WTC11 (cell line): Measurements from ENCODE around the gene C17orf75.

Experiments used
- CTCF ChIP-seq: fragments of 200-600 bp; IDR thresholded peaks from 2 replicates; pipeline ENCODE4 v1.8.0; 2022; ENCODE audit warnings: antibody characterized with exemption
- ESRRA ChIP-seq: sonication (generic); formaldehyde crosslinking; IDR thresholded peaks from 2 replicates; pipeline ENCODE4 v1.8.1; 2022; ENCODE audit warnings: mild to moderate bottlenecking, missing genetic modification reagents, borderline replicate concordance
- NFYB ChIP-seq: sonication (generic); formaldehyde crosslinking; conservative IDR thresholded peaks from 2 replicates; pipeline ENCODE4 v1.8.0; 2022; ENCODE audit warnings: low read depth, missing genetic modification reagents
- ZNF416 ChIP-seq: fragments of 250-450 bp; sonication (Bioruptor Pico); IDR thresholded peaks from 2 replicates; pipeline ENCODE4 v1.9.0; 2021; ENCODE audit warnings: mild to moderate bottlenecking, inconsistent platforms
- ZNF425 ChIP-seq: fragments of 250-450 bp; sonication (Bioruptor Pico); conservative IDR thresholded peaks from 2 replicates; pipeline ENCODE4 v1.9.0; 2021; ENCODE audit warnings: mild to moderate bottlenecking
- TF ChIP-seq, protein P1 (sequence below): sonication (generic); formaldehyde crosslinking; IDR thresholded peaks from 2 replicates; pipeline ENCODE4 v1.8.1; 2023; ENCODE audit warnings: mild to moderate bottlenecking, missing genetic modification reagents, moderate library complexity

DNA sequence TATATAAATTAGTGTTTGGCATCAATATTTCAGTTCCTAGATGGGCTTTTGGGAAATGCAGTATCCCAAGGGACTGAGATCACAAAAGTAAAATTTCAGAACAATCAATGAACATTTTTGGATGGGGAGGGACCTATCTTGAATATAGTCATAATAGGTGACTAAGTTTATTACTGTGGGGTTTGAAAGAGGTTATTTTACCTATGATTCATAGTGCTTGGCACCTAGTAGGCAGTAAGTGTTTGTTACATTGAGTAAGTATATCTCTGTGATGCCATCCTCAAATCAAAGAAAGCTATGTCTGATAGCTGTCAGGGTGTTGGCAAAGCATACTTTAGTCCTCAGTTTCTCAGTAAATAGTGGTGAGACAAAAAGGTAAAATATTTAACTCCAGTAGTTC, 44.9 kb upstream of the C17orf75 start:
- TF ChIP-seq, protein P1, sequence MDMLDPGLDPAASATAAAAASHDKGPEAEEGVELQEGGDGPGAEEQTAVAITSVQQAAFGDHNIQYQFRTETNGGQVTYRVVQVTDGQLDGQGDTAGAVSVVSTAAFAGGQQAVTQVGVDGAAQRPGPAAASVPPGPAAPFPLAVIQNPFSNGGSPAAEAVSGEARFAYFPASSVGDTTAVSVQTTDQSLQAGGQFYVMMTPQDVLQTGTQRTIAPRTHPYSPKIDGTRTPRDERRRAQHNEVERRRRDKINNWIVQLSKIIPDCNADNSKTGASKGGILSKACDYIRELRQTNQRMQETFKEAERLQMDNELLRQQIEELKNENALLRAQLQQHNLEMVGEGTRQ (CRISPR knock-in tag) = no peak
- TF ChIP-seq CTCF = no peak
- no peak for TF ChIP-seq ZNF416 (CRISPR knock-in tag)
- no peak for TF ChIP-seq ZNF425
- TF ChIP-seq NFYB = no peak
- TF ChIP-seq ESRRA (CRISPR knock-in tag) = no peak
